Heart right ventricle (tissue), 16 donors: ENCODE results near the gene EEFSEC. TPM values are rescaled to one million over a fixed set of nuclear protein-coding genes. Genes with fewer than 3 reads are reported as not detected.

Source experiments
- ATAC-seq, 8 donors: fragments of 200-7000 bp; cut with Tn5 transposase; one replicate each; pipeline ENCODE4 v1.9.1; 2020; ENCODE audit warnings: mild to moderate bottlenecking in 8 of 8, moderate library complexity in 8 of 8, moderate number of reproducible peaks in 1 of 8
- DNase-seq, 2 donors: peaks; one replicate each; pipeline ENCODE4 v3.0.0-alpha.2; 2020
- H3K27ac ChIP-seq, 10 donors: fragments of 200-600 bp; sonication (generic) in 2 of 10; one replicate each; pipeline versions ENCODE4 v1.5.0 to v1.8.0; 2020 to 2022; ENCODE audit warnings: mild to moderate bottlenecking in 3 of 10
- H3K27me3 ChIP-seq, 7 donors: fragments of 200-600 bp; one replicate each; pipeline ENCODE4 v1.8.0; 2021 to 2022; ENCODE audit warnings: mild to moderate bottlenecking in 2 of 7
- H3K36me3 ChIP-seq, 9 donors: fragments of 200-600 bp; sonication (generic) in 1 of 9; one replicate each; pipeline versions ENCODE4 v1.5.0 to v1.8.0; 2020 to 2022; ENCODE audit warnings: mild to moderate bottlenecking in 2 of 9
- H3K4me1 ChIP-seq, 9 donors: fragments of 200-600 bp; sonication (generic) in 1 of 9; one replicate each; pipeline versions ENCODE4 v1.5.0 to v1.8.0; 2020 to 2022; ENCODE audit warnings: mild to moderate bottlenecking in 4 of 9
- H3K4me3 ChIP-seq, 10 donors: fragments of 200-600 bp; sonication (generic) in 2 of 10; one replicate each; pipeline versions ENCODE4 v1.5.0 to v1.8.0; 2020 to 2022; ENCODE audit warnings: mild to moderate bottlenecking in 7 of 10, moderate library complexity in 2 of 10
- H3K9me3 ChIP-seq, 11 donors: fragments of 200-600 bp in 10 of 11; sonication (generic) in 2 of 11; one replicate each; pipeline versions ENCODE4 v1.5.0 to v1.8.0; 2013 to 2022; ENCODE audit warnings: mild to moderate bottlenecking in 2 of 11, control low read depth in 1 of 11, moderate library complexity in 1 of 11
- CTCF ChIP-seq, 9 donors: fragments of 200-600 bp; sonication (generic) in 2 of 9; IDR thresholded peaks; one replicate each; pipeline versions ENCODE4 v1.5.0 to v1.8.0; 2021 to 2022; ENCODE audit warnings: antibody characterized with exemption in 9 of 9, mild to moderate bottlenecking in 5 of 9, moderate library complexity in 1 of 9
- WGBS, 2 donors: extraction: QIAGEN DNeasy Blood & Tissue Kit; methylation state at CpG; one replicate each; pipeline ENCODE4 v1.1.7; 2013; ENCODE audit warnings: inconsistent platforms in 1 of 2; 5-methylcytosine and 5-hydroxymethylcytosine counted together
- intact Hi-C, 10 donors: fragments of 100-400 bp; cut with DNase I; formaldehyde crosslinking; loops; one replicate each; pipeline versions ENCODE4 v1.11.1 to v1.14.2; 2022
- polyA plus RNA-seq, 2 donors: library from polyadenylated mRNA; stranded (reverse); fragments of 200-250 nt; gene quantifications; one replicate each; pipeline ENCODE4 v1.2.3, GENCODE V29; 2013
- total RNA-seq, 10 donors: library from RNA; stranded (reverse); fragmentation: NEBNext Ultra II Directional in 3 of 10; extraction: Animal tissue kit (Norgen Biotek cat#: 25700) in 3 of 10; gene quantifications; one replicate each; pipeline versions ENCODE4 v1.2.1 to v1.2.4, GENCODE V29; 2021 to 2023
- donor health status: Arrhythmogenic right ventricular cardiomyopathy.
- donor health status: ischemic (EF 13 %, LVEDD 7.1; RV severe dilation, severe dysfunction).
- donor health status: healthy with polysubstance abuse.
- donor health status: DM: no; HTN: yes; CAD: no.
- donor health status: DM: no; HTN: no; CAD: no.
- donor health status: ischemic (EF 25% LVEDD 6.9; RV normal size, moderate dysfunction).
- donor health status: ischemic (EF 25% LVEDD 5.7; RV mildly dilated, moderate dysfunction).
- donor health status: healthy.
- donor health status: DM: yes; HTN: yes; CAD: no.
- donor health status: Ischemic cardiomyopathy.
- donor health status: ischemic (EF 35%, LVEDD 5.7; RV mildly dilated, moderate dysfunction).
- donor health status: nonischemic (EF 11% LVEDD 7.7; RV severe dilation, severe dysfunction).
- donor health status: DM: yes; HTN: yes; CAD: no.
- donor health status: PGD.
- donor health status: ischemic (EF 29% LVEDD 5.4; RV normal size, mild dysfunction).
- donor health status: nonischemic (EF 23%, LVEDD 6.1; RV moderate dilation, normal function).

The EEFSEC gene
- total and polyA plus RNA-seq, 12 donors: 16.5 to 29.5 (median 25.0) TPM

GRCh38 chr3:128285042-128285966 is 132.0 kb downstream of the EEFSEC start:
- 95 to 96% methylated on average over 13 of the region's 13 CpGs for WGBS, 2 donors
- H3K9me3 ChIP-seq: peaks cover 0 to 9% (median 3%) of the 10 kb centered on the region in 11 donors
- intact Hi-C loops: no loop called here

GRCh38 chr3:128285967-128286321 is 132.7 kb downstream of the EEFSEC start:
- Histone ChIP-seq H3K27ac (no peak overlapping the region), H3K36me3 (peaks cover 0 to 22% (median 0%) of the 10 kb centered on the region in 9 donors), H3K4me1 (peaks cover 9 to 25% (median 23%) of the 10 kb centered on the region in 9 donors), H3K27me3 (no peaks in the 10 kb centered on the region), H3K9me3 (peaks cover 0 to 15% (median 4%) of the 10 kb centered on the region in 11 donors), H3K4me3 (no peak overlapping the region)
- TF ChIP-seq CTCF (IDR thresholded peaks at IDR 0.05): no peak
- intact Hi-C loops: no loop called here
- no peak for DNase-seq
- whole genome bisulfite sequencing, 2 donors: 96 to 98% methylated on average over 2 of the region's 2 CpGs
- no peak for ATAC-seq

More at GRCh38 chr3:128285042-128285966, 132.0 kb downstream of the EEFSEC start:
- no peak for TF ChIP-seq CTCF (IDR thresholded peaks at IDR 0.05)
- ATAC-seq (no peak), DNase-seq (no peak)
- H3K36me3 ChIP-seq: peaks cover 0 to 22% (median 0%) of the 10 kb centered on the region in 9 donors
- H3K27me3 ChIP-seq: no peaks in the 10 kb centered on the region
- peaks cover 9 to 30% (median 27%) of the 10 kb centered on the region in 9 donors for H3K4me1 ChIP-seq
- H3K27ac ChIP-seq: no peak overlapping the region
- no peak overlapping the region for H3K4me3 ChIP-seq

- Histone ChIP-seq H3K36me3 (peaks cover 0 to 22% (median 0%) of the 10 kb centered on the region in 9 donors), H3K27ac (no peak overlapping the region), H3K4me3 (no peak overlapping the region), H3K4me1 (peaks cover 5 to 18% (median 16%) of the 10 kb centered on the region in 9 donors), H3K9me3 (peaks cover 0 to 17% (median 4%) of the 10 kb centered on the region in 11 donors), H3K27me3 (no peaks in the 10 kb centered on the region)
- intact Hi-C loops: no loop called here
- ATAC-seq: no peak
- peak in 1 of 2 donors; percentile 1 for DNase-seq
- TF ChIP-seq CTCF (IDR thresholded peaks at IDR 0.05): no peak
These were observed 133.4 kb downstream of the EEFSEC start for GRCh38 chr3:128286691-128287090.

GRCh38 chr3:128287216-128287615 is 133.9 kb downstream of the EEFSEC start:
- Histone ChIP-seq H3K4me3 (no peak overlapping the region), H3K27me3 (no peaks in the 10 kb centered on the region), H3K27ac (no peak overlapping the region), H3K36me3 (peaks cover 0 to 22% (median 0%) of the 10 kb centered on the region in 9 donors), H3K4me1 (peaks cover 0 to 13% (median 10%) of the 10 kb centered on the region in 9 donors), H3K9me3 (peaks cover 0 to 17% (median 4%) of the 10 kb centered on the region in 11 donors)
- TF ChIP-seq CTCF (IDR thresholded peaks at IDR 0.05): no peak
- ATAC-seq (no peak), DNase-seq (peak in 1 of 2 donors; percentile 1)
- intact Hi-C loops: no loop called here
- WGBS, 2 donors: 90 to 99% methylated on average over 2 of the region's 2 CpGs
